HG03060 (cell line): Measurements from ENCODE around the gene OR13C8.
"Not testable (repeated sequence)": the region's sequence is repeated elsewhere in the genome, so short reads cannot be mapped to it uniquely, and the experiment has no call there.

ENCODE experiments used
- ATAC-seq: cut with Tn5 transposase; IDR thresholded peaks from one replicate; pipeline ENCODE4 v1.9.1; 2021; ENCODE audit warnings: low read depth, moderate number of reproducible peaks; ENCODE audit not compliant: unreplicated experiment

The OR13C8 gene

GRCh38 chr9:104568868-104569267 is at the start of gene OR13C8:
TSS of gene OR13C8 (plus strand) at chr9:104569168. CDS start at chr9:104569168, 0 bp downstream.
- no peak for ATAC-seq

DNA sequence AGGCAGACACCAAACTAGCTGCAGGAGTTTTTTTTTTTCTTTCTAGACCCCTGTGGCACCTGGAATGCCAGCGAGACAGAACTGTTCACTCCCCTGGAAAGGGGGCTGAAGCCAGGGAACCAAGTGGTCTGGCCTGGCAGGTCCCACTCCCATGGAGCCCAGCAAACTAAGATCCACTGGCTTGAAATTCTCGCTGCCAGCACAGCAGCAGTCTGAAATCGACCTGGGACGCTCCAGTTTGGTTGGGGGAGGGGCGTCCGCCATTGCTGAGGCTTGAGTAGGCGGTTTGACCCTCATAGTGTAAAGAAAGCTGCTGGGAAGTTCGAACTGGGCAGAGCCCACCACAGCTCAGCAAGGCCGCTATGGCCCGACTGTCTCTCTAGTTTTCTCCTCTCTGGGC is 48.7 kb upstream of the OR13C8 start:
- not testable (repeated sequence) for ATAC-seq

DNA sequence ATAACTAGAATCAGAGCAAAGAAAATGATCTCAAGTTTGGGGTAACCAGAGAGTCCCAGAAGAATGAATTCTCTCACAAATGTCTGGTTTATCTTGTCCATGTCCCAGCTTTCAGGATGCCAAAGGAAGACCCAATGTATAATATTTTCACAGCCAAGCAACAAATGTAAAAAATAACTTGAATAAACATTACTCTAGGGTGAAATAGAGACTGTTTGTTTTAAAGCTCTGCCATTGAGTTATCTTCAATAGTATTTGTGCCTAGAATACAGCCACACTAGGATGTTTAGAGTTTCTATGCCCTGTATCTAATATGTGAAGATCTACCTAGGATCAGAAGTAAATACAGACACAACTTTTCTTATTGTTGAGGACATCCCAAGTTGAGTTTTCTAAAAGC is 41.9 kb upstream of the OR13C8 start, which contains the start of gene OR13C4:
TSS of gene OR13C4 (minus strand) at position 101 of the 400 bp plus-strand sequence. CDS start at position 101, 0 bp downstream.
- no peak for ATAC-seq

GRCh38 chr9:104536756-104537155 is 32.2 kb upstream of the OR13C8 start, which contains the start of gene OR13C3:
TSS of gene OR13C3 (minus strand) at chr9:104536856. CDS start at chr9:104536723, 133 bp downstream.
- no peak for ATAC-seq

DNA sequence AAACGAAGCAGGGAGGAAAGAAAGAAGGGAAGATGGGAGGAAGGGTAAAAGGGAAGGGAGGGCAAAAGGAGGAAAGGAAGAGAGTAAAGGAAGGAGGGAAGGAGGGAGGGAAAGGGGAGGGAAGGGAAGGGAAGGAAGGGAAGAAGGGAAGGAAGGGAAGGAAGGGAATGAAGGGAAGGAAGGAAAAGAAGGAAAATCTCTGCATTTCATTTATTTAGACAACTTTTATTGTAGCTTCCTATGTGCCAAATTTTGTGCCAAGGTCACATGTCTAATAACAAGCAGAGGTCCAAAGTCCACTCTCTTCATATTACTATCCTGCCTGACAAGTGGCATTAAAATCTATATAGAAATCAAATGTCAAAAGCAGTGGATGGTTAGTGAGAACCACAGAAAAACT is 29.7 kb upstream of the OR13C8 start:
- no peak for ATAC-seq

- no peak for ATAC-seq
Observed at GRCh38 chr9:104544644-104545043, 24.3 kb upstream of the OR13C8 start.

- no peak for ATAC-seq
Observed at GRCh38 chr9:104553261-104553660, 15.7 kb upstream of the OR13C8 start.

DNA sequence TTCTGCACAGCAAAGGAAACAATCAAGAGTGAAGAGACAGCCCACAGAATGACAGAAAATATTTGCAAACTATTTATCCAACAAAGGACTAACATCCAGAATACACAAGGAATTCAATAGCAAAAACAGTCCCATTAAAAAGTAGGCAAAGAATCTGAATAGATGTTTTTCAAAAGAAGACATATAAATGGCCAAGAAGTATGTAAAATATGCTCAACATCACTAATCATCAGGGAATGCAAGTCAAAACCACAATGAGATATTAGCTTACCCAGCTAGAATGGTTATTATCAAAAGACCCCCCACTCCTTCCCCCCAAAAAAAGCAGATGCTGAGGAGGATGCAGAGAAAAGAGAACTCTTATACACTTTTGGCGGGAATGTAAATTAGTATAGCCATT is 13.4 kb upstream of the OR13C8 start:
- no peak for ATAC-seq

- ATAC-seq, result no peak
Observed at GRCh38 chr9:104556830-104557634, 11.9 kb upstream of the OR13C8 start.

DNA sequence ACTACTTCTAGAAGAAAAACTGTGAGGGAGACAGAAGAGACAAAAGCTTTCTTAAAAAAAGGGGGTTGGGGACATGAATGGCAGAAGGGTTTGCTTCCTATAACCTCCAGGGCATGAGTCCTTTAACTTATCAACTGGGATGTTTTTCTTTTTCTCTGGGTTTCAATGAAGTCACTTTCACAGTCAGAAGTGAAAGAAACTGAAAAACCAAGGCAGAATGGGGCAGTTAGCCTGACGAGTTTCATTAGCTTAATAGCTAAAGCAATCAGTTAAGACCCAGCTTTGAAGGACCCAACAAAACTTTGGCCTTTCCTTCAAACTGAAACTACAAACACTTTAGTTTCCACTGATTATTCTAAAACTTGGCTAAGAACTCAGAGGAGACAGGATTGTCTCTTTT is 4.6 kb upstream of the OR13C8 start:
- no peak for ATAC-seq

- no peak for ATAC-seq
Observed at GRCh38 chr9:104572612-104573011, 3.6 kb downstream of the OR13C8 start.

DNA sequence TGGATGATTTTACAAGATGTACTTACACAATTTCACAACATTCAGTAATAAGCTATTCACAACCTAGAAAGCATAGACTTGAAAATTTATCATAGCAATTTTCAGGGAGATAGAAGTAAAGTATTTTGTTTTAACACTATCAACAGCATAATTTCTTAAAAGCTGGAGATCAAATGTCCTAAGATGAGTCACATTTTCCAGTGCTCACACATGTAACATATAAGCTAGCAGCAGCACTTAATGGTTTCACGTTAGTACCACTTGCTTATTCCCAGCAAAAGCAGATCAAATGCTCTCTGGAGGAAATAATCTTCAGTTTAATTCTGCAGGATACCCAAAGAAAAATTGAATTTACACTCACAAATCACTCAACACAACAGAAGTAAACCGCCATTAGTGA is 6.5 kb downstream of the OR13C8 start:
- ATAC-seq, result no peak

DNA sequence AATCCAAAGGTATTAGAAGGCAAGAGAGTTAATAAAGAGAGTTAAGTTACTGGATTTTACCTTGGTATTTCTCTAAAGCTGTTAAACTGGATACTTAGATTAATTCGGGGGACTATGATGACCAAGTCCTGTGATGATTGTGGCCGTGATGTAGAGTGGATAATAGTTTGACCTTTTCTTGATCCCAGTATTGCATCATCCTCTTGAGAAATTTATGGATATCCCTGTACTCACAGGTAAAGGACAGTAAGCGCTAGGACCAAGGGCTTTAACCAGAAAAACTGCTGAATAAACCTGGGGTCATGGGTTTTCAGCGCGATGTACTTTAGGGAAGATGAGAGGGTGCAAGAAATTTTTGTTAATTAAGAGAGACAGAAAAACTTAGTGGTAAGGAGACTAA is 8.3 kb downstream of the OR13C8 start:
- ATAC-seq, result no peak

GRCh38 chr9:104580562-104580961 is 11.6 kb downstream of the OR13C8 start:
- no peak for ATAC-seq

DNA sequence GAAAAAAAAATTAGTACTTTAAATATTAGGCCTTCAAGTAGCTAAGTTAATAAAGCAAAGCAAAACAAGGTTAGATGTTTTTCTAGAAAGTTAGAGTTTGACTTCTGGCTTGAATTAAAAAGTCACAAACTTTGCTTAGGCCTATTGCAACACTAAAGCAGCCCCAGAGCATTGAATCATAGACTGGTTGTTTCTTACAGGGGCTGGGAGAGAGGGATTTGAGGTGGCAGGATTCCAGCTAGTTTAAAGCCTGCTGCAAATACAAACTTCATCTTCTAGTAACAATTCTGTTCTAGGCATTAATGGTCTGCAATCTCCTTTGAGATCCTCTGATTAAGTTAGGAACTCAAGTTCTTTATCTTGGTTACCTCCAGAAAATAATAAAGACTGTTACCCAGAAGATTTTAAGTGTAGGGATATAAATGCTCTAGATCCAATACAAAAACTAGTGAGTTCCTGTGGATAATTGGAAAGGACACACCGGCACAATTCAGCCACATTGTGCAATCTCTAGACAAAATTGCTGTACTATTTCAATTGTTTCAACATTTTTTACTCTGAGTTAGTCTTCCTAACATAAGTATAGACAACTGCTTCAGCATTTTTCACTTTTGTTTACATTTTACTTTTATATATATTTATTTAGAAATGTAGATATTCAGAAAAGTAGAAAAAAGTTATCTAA is 17.7 kb downstream of the OR13C8 start:
- ATAC-seq, result no peak

DNA sequence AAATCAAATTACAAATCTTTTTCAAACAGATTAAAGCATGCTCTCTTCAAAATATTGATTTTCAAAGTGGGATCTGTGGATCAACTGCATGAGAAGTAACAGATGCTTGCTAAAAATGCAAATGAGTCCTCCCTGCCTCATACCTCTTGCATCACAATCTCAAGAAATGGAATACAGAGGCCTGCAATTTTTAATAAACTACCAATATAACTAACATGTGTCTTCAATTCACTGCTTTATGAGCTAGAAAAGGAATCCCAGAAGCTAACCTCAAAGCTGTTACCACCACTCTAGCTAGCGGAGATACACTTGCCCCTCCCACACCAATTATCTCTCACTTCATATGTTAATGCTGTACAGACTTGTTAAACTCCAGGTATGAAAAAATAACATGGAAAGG is 20.7 kb downstream of the OR13C8 start:
- no peak for ATAC-seq

DNA sequence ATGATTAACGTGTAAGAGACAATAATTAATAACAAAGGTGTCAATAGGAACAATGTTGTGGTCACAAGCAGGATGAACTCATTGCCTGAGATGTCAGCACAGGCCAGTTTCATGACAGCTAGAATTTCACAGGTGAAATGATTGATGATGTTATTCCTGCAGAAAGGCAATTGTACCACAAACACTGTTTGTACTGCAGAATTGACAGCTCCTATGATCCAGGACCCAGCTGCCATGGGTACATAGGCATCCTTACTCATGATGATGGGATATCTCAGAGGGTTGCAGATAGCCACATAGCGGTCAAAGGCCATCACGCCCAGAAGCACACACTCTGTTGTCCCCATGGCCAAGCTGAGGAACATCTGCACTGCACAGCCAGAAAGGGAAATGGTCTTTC is 29.8 kb downstream of the OR13C8 start:
- ATAC-seq, result not testable (repeated sequence)

DNA sequence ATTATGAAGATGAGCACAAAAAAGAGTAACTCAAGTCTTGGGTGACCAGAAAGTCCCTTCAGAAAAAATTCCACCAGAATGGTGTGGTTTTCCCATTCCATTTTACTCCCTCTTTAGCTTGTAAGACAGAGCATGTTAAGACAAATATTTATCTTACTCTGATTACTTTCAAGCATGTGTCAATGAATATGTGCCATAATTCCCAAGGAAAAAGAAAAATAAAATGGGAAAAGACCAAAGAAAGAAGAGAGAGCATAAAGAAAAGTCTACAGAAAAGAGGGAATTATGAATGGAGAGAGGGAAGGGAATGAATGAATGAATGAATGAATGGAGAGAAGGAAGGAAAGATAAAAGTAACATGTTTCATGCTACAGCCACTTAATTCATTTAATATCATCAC is 30.3 kb downstream of the OR13C8 start, which contains the start of gene OR13C5:
TSS of gene OR13C5 (minus strand) at position 101 of the 400 bp plus-strand sequence. CDS start at position 101, 0 bp downstream.
- not testable (repeated sequence) for ATAC-seq

DNA sequence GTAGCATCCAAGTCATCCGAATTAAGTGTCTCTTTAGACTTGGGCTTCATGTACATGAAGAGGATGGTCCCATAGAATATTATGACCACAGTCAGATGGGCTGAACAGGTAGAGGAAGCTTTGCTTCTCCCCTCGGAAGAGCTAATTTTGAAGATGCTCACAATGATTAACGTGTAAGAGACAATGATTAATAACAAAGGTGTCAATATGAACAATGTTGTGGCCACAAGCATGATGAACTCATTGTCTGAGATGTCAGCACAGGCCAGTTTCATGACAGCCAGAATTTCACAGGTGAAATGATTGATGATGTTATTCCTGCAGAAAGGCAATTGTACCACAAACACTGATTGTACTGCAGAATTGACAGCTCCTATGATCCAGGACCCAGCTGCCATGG is 35.8 kb downstream of the OR13C8 start:
- no peak for ATAC-seq

GRCh38 chr9:104605527-104605926 is 36.6 kb downstream of the OR13C8 start, which contains the start of gene OR13C2:
TSS of gene OR13C2 (minus strand) at chr9:104605627. CDS start at chr9:104605627, 0 bp downstream.
- not testable (repeated sequence) for ATAC-seq

- no peak for ATAC-seq
Observed at GRCh38 chr9:104606152-104606551, 37.2 kb downstream of the OR13C8 start.
